ENCODE data around the gene TDRD12. TPM values are rescaled to one million over a fixed set of nuclear protein-coding genes. Genes with fewer than 3 reads are reported as not detected.
A peak's percentile ranks its signal among the peaks of the same experiment; 100 is the strongest.

TDRD12 gene
- total and polyA plus RNA-seq, 2 experiments from 2014 or later, result 0.68 to 2.8 TPM

- H3K27me3 ChIP-seq (ENCODE audit: insufficient read depth), result no peaks in the 10 kb centered on the region
- Mint-ChIP-seq H3K4me3 (no peak overlapping the region; the same call in 2 of the 3 replicates), H3K27me3 (ENCODE audit: insufficient read depth, low read depth, poor library complexity) (peaks cover 10% of the 10 kb centered on the region), H3K9me3 (no peaks in the 10 kb centered on the region), H3K4me1 (peaks cover 15% of the 10 kb centered on the region; the same call in 2 of the 3 replicates), H3K36me3 (ENCODE audit: low read depth) (no peaks in the 10 kb centered on the region), H3K27ac (peak overlapping the region; percentile 80; the same call in 1 of the 2 replicates)
- no peaks in the 10 kb centered on the region for H4K20me1 ChIP-seq (replicated peaks; ENCODE audit: insufficient read depth)
- ATAC-seq (peak; percentile 86), DNase-seq (ENCODE audit: low spot score) (peak; percentile 71)
- no peaks in the 10 kb centered on the region for H3F3A ChIP-seq (replicated peaks; ENCODE audit: low read depth)
- H3K4me2 ChIP-seq, result no peak overlapping the region
- no peaks in the 10 kb centered on the region for H3K9me2 ChIP-seq (ENCODE audit: insufficient read depth)
- no peaks in the 10 kb centered on the region for H3K36me3 ChIP-seq (ENCODE audit: insufficient read depth)
- TF ChIP-seq CTCF (conservative IDR thresholded peaks at IDR 0.05; ENCODE audit: low read depth in 2 of 2) (no peak), REST (IDR thresholded peaks at IDR 0.05; ENCODE audit: unreplicated experiment) (no peak), EZH2phosphoT487 (IDR thresholded peaks at IDR 0.05; ENCODE audit: unreplicated experiment) (no peak), STAT1 (IDR thresholded peaks at IDR 0.05; ENCODE audit: unreplicated experiment) (no peak), ZNF331 (CRISPR knock-in tag; IDR thresholded peaks at IDR 0.05; ENCODE audit: low read depth) (no peak), CREB1 (CRISPR knock-in tag; IDR thresholded peaks at IDR 0.05; ENCODE audit: low read depth) (no peak), ZNF114 (CRISPR knock-in tag; IDR thresholded peaks at IDR 0.05) (no peak), ZNF462 (CRISPR knock-in tag; IDR thresholded peaks at IDR 0.05) (no peak), EZH2 (IDR thresholded peaks at IDR 0.05; ENCODE audit: low read depth, unreplicated experiment) (no peak), ETS1 (IDR thresholded peaks at IDR 0.05) (no peak), NANOG (IDR thresholded peaks at IDR 0.05; ENCODE audit: borderline replicate concordance) (no peak), POLR2AphosphoS5 (IDR thresholded peaks at IDR 0.05; ENCODE audit: low read depth) (no peak), JUNB (IDR thresholded peaks at IDR 0.05; ENCODE audit: unreplicated experiment) (no peak)
- no peaks in the 10 kb centered on the region for H3K79me2 ChIP-seq (replicated peaks; ENCODE audit: insufficient read depth)
- no peak overlapping the region for H3K27ac ChIP-seq (ENCODE audit: low read depth)
- H2AFZ ChIP-seq, result peak overlapping the region; percentile 49
- H3K4me3 ChIP-seq, result no peak overlapping the region
- H3K4me1 ChIP-seq (ENCODE audit: insufficient read depth), result no peaks in the 10 kb centered on the region
These were observed 81.2 kb downstream of the TDRD12 start for GRCh38 chr19:32800754-32801153.
